NCI-H2196 treated with DMSO at 0.1 percent for 48 hours (cell line): ENCODE data around the gene PYY.
"Not testable (repeated sequence)": the region's sequence is repeated elsewhere in the genome, so short reads cannot be mapped to it uniquely, and the experiment has no call there.

ENCODE experiments used
- DNase-seq: peaks from one replicate; lab custom pipeline; 2025; ENCODE audit not compliant: unreplicated experiment; lab: John Stamatoyannopoulos, UW

Gene PYY

GRCh38 chr17:43949781-43950180, 4.0 kb downstream of the PYY start:
- DNase-seq, result no peak

DNA sequence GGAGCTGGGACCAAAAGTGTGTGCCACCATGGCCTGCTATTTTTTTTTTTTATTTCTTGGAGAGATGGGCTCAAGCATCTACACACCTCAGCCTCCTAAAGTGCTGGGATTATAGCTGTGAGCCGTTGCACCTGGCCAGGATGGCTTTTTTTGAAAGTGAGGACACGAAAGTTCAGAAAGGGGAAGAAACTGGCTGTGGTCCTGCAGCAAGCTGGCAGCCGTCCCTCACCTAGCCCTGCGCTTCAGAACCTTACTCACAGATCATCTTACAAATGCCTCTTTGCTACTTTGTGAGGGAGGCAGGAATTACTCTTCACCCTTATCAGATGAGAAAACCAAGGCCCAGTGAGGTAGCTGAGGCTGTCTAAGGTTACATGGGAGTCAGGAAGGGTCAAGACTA, 7.0 kb downstream of the PYY start:
- no peak for DNase-seq

DNA sequence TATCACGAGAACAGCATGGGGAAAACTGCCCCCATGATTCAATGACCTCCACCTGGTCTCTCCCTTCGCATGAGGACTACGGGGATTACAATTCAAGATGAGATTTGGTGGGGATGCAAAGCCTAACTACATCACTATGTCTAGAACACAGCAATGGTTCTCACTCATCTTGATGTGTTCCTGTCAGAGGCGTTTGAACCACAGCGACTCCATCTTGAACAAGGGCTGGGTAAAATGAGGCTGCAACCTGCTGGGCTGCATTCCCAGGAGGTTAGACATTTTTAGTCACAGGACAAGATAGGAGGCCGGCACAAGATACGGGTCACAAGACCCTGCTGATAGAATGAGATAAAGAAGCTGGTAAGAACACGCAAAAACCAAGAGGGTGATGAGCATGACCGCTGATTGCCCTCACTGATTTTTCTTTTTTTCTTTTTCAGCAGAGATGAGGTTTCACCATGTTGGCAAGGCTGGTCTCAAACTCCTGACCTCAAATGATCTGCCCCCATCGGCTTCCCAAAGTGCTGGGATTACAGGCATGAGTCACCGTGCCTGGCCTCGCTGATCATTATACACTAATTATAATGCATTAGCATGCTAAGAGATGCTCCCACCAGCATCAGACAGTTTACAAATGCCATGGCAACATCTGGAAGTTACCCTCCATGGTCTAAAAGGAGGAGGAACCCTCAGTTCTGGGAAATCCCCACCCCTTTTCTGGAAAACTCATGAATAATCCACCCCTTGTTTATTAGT, 8.5 kb downstream of the PYY start:
- DNase-seq, result no peak

GRCh38 chr17:43942051-43942685, 11.6 kb downstream of the PYY start, which contains the start of gene PPY:
PPY (minus strand) TSS chr17:43942476; CDS start chr17:43941654, 822 bp downstream.
- no peak for DNase-seq

DNA sequence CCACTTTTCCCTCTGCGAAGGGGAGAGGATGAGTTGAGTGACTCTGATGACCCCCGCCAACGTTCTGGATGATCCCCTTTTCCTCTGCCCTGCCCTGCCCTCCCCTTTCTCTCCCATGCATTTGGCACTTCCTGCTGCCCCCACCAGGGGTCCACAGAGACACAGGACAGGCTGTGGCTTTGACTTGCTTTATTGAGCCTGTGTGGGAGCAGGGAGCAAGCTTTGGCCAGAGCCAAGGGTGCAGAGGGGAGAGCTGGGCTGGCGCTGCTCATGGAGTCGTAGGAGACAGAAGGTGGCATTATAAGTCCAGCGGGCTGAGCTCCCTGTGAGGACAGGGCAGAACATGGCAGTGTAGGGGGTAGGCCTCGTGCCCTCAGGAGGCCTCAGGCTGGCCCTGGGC, 13.1 kb downstream of the PYY start:
- DNase-seq, result no peak

- no peak for DNase-seq
Measured at GRCh38 chr17:43939886-43940285, 13.9 kb downstream of the PYY start.

DNA sequence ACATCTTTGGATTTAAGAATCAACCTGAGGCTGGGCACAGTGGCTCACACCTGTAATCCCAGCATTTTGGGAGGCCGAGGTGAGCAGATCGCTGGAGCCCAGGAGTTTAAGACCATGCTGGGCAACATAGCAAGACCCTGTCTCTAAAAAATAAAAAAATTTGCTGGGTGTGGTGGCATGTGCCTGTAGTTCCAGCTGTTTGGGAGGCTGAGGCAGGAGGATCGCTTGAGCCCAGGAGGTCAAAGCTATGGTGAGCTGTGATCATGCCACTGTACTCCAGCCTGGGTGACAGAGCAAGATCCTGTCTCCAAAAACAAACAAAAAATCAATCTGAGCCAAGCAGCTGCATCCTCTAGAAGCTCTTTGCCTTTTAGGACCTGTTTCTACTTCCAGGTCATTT, 14.3 kb downstream of the PYY start:
- not testable (repeated sequence) for DNase-seq

DNA sequence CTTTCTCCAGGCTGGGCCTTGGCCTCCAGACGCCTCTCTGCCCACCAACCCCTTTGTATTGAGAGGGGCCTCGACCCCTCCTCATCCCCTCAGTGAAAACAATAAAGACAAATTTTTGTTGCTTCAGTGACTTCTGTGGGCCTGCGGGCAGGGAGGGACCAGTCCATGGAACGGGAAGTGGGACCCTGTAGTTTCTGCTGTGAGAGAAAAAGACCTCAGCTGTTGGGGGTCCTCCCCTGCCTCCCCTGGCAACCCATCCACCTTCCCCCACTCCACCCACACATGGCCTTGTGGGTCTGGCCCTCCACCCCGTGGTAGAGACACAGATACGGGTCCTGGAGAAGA, 14.9 kb downstream of the PYY start:
- DNase-seq, result no peak

GRCh38 chr17:43936434-43936833, 17.3 kb downstream of the PYY start:
- DNase-seq, result no peak

DNA sequence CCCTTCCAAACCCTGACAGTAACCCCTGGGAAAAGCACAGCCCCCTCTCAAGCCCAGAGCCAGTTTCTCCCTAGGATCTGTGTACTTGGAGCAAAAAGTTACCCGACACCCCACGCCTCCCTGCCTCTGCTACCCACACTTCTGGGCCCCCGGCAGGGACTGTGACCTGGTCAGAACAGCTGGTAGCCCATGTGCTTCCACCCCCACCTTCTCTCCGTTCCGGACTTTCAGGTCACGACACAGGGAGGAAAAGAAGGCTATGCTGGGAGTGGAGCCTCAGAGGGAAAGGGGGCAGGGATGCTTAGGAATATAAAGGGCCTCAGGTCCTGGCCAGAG, 17.8 kb downstream of the PYY start:
- DNase-seq, result no peak

DNA sequence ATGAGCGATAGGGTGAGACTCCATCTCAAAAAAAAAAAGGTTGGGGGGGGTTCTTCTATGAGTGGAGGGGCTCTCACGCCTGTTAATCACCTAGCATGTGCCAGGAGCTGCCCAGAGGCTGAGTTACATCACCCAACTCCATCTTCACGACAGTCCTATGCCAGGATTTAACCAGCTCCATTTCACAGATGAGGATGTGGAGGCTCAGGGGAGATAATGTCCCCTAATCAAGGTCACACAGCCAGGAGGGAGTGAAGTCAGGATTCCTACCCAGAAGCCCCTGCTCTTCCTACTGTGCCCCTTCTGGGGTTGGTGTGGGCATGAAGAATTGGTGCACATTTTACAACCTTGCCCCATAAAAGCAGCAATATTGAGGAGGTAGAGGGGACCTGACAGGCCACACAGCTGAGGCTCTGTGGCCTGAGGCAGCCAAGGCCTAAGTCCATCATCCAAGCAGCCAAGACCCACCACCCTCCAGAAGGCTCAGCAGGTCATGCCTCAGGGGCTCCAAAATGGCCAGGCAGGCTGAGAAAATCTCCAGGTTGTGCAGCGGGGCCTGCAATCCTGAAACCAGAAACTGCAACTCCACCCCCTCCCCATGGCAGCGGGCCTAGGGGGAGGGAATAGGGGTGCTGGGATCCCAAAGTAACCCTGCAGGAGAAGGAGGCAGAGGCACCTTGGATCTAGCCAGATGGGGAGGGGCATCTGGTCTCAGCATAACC, 18.4 kb downstream of the PYY start:
- DNase-seq, result no peak

DNA sequence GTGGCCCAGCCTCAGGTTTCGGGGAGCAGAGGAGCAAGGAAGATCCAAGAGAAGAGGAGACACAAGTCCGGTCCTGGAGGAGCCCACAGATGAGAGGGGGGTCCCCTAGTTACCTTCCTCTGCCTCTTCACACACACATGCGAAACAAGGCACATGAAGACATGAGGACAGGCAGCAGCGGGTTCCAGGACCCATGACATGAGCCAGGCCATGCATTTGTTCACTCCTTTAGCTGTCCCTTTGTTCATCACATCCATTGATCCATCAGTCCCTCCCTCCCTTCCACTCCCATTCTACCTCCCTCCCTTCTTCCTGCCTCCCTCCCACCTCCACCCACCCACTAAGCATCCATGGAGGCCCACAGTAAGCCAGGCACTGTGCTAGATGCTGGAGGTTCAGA, 20.8 kb downstream of the PYY start:
- DNase-seq, result no peak

GRCh38 chr17:43932357-43932756, 21.4 kb downstream of the PYY start:
- DNase-seq, result no peak

DNA sequence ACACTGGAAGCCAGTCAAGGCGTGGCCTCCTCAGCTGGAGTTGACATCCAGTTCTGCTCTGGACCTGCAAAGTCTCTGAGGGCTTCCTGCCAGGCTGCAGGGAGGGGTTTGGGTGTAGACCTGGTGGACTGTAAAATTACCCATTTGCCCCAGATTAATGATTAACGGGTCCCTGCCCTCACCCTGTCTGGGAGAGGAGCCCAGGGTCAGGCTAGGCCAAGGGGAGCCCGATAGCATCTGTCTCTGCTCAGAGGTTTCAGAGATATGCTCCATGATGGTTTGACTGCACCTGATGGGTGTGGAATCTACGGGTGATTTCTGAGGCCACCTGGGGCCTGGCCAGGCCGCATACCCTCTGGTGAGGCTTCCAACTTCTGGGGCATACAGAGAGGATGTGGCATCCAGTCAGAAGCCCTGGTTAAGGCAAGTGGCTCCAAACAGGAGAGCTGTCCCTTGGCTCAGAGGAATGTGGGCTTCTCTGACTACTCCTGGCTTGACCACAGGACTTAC, 22.6 kb downstream of the PYY start:
- DNase-seq, result no peak

DNA sequence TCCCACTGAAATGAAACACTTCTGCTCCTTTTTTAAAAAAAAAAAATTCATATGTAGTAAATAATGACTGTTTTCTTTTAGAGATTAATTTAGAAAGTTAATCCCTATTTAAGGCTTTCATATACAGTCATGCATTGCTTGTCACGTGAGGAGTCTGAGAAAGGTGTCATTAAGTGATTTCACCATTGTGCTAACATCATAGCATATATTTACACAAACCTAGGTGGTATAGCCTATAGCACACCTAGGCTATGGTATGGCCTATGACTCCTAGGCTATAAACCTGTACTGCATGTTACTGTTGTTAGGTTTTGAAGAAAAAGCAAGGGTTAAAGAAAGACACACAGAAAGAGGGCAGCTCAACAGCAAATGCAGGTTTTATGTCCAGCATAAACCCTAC, 25.1 kb downstream of the PYY start:
- no peak for DNase-seq

GRCh38 chr17:43927929-43928328, 25.8 kb downstream of the PYY start:
- not testable (repeated sequence) for DNase-seq

- no peak for DNase-seq
Measured at GRCh38 chr17:43927060-43927864, 26.5 kb downstream of the PYY start.

- no peak for DNase-seq
Measured at GRCh38 chr17:43924558-43924957, 29.2 kb downstream of the PYY start.

DNA sequence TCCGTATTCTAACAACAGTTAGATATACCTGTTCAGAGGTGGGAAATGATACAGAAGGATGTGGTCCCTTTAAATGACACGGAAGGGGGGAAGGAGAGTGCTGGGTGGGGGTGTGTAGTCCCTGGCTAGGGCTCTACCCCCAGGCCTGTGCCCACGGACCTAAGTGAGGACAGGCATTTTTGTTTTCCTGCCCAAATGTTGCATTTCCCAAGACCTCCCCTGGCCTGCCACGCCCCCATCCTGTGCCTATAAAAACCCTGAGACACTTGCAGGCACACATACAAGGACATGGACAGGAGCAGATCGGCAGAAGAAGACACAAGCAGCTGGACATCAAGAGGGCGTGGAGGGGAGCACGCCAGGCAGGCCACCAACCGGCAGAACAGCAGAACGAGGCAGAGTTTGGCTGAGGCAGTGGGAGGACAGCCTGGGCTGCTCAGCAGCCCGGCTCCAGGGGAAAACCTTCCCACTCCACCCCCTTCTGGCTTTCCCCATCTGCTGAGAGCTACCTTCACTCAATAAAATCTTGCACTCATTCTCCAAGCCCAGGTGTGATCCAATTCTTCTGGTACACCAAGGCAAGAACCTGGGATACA, 33.1 kb downstream of the PYY start:
- DNase-seq, result no peak

DNA sequence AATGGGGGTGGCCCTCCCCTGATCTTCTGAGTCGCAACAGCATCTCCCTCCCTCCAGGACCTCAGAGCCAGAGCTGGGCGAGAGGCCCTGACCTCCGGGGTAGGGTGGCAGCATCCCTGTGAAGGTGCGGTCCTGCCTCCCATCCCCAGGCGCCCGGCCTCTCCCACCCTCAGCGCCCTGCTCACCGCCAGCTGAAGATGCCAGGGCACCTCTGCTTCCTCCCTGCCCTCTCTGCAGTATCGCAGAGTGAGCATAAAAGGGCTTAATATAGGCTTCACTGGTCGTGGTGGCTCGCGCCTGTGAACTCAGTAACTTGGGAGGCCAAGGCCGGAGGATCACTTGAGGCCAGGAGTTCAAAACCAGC, 35.7 kb downstream of the PYY start:
- DNase-seq, result no peak
